OCI-LY7 (cell line): ENCODE data around the gene PCDHA7.

Experiments
- CTCF ChIP-seq: fragments of 200-600 bp; sonication (generic); conservative IDR thresholded peaks from 2 replicates; pipeline ENCODE4 v1.5.1; 2014; ENCODE audit warnings: mild to moderate bottlenecking, antibody characterized with exemption, low read length, moderate library complexity, mixed read lengths
- EZH2phosphoT487 ChIP-seq: fragments of 200-600 bp; sonication (generic); IDR thresholded peaks from 2 replicates; pipeline ENCODE4 v1.6.1; 2018; ENCODE audit warnings: low read depth, borderline replicate concordance, mild to moderate bottlenecking, mixed run types, antibody characterized with exemption, low read length, moderate library complexity, mixed read lengths

- TF ChIP-seq CTCF (no peak), EZH2phosphoT487 (no peak)
Observed at GRCh38 chr5:140801494-140801841, 32.6 kb upstream of the PCDHA7 start.
